Measurements from ENCODE around the gene A2M.

The A2M gene

GRCh38 chr12:9033265-9033887 lies 82.3 kb downstream of the A2M start:
- DNase-seq = no peak

GRCh38 chr12:9032202-9032964 lies 83.3 kb downstream of the A2M start:
- no peak for DNase-seq

- DNase-seq = no peak
These were observed 84.9 kb downstream of the A2M start for GRCh38 chr12:9030776-9031175.

- no peak for DNase-seq
These were observed 88.3 kb downstream of the A2M start for GRCh38 chr12:9027161-9028059.

- DNase-seq = no peak
These were observed 91.2 kb downstream of the A2M start for GRCh38 chr12:9024512-9024911.

- DNase-seq = no peak
These were observed 93.1 kb downstream of the A2M start for GRCh38 chr12:9022592-9022991.
